ENCODE results near the gene AGAP2.
A peak's percentile ranks its signal among the peaks of the same experiment; 100 is the strongest.
"Not testable (repeated sequence)": the region's sequence is repeated elsewhere in the genome, so short reads cannot be mapped to it uniquely, and the experiment has no call there.

AGAP2 gene

DNA sequence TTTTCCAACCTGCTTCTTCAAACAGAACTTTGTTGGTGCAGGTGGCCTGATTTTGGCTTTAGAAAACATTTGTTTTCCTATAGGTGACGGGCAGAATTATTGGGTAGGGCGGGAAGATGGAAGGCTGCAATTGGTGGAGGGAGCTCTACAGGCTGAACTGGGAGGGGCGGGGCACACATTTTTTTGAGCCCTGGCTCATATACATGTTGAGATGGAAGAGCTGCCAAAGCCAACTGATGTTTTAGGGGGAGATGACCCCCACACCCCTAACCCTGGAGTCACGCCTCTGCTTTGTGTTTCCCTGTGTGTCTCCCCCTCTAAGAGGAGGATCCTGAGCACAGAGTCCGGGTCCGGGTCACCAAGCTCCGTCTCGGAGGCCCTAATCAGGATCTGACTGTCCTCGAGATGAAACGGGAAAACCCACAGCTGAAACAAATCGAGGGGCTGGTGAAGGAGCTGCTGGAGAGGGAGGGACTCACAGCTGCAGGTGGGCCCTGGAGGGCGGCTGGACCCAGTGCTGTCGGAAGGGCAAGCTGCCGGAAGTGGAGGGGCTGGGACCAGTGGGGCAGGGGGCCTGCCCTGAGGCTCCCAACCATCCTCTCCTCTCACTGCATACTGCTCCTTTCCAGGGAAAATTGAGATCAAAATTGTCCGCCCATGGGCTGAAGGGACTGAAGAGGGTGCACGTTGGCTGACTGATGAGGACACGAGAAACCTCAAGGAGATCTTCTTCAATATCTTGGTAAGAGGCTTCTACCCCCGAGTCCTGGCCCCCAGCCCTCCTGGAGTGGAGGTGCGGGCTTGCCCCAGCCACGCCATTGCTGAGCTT, 18.6 kb downstream of the AGAP2 start:
- peak; percentile 26 for DNase-seq (ENCODE audit: low spot score)
- TF ChIP-seq, protein P1, sequence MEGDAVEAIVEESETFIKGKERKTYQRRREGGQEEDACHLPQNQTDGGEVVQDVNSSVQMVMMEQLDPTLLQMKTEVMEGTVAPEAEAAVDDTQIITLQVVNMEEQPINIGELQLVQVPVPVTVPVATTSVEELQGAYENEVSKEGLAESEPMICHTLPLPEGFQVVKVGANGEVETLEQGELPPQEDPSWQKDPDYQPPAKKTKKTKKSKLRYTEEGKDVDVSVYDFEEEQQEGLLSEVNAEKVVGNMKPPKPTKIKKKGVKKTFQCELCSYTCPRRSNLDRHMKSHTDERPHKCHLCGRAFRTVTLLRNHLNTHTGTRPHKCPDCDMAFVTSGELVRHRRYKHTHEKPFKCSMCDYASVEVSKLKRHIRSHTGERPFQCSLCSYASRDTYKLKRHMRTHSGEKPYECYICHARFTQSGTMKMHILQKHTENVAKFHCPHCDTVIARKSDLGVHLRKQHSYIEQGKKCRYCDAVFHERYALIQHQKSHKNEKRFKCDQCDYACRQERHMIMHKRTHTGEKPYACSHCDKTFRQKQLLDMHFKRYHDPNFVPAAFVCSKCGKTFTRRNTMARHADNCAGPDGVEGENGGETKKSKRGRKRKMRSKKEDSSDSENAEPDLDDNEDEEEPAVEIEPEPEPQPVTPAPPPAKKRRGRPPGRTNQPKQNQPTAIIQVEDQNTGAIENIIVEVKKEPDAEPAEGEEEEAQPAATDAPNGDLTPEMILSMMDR (IDR thresholded peaks at IDR 0.05; ENCODE audit: borderline replicate concordance, control extremely low read depth, extremely low read depth, insufficient read depth, missing control alignments): no peak
- in situ Hi-C loops (cut with MboI; ENCODE audit: low sequenced_read_pairs, unreplicated experiment): no loop called here

DNA sequence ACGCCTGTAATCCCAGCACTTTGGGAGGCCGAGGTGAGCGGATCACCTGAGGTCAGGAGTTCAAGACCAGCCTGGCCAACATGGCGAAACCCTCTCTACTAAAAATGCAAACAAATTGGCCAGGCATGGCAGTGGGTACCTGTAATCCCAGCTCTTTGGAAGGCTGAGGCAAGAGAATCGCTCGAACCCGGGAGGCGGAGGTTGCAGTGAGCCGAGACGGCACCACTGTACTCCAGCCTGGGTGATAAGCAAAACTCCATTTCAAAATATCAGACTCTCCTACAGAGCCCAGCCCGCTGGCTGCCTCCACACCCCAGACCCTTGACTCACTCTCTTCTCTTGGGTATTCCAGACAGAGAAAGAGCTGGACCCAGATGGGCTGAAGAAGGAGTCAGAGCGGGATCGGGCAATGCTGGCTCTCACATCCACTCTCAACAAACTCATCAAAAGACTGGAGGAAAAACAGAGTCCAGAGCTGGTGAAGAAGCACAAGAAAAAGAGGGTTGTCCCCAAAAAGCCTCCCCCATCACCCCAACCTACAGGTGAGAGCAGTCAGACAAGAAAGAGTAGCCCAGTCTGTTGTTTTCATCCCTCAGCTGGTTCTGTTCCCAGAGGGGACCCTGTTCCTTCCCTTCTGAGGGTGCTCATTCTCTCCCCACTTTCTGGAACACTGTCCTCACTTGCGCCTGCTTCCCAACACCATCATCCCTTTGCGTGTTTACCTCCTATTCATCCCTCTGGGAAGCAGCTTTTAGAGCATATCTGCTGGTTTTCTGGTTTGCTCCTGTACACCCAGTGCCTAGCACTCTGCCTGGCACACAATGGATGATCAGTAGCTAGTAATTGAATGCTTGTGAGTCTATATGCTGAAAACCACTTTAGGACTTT, 19.7 kb downstream of the AGAP2 start:
- in situ Hi-C loops (cut with MboI; ENCODE audit: low sequenced_read_pairs, unreplicated experiment): no loop called here
- TF ChIP-seq, protein P1 (IDR thresholded peaks at IDR 0.05; ENCODE audit: borderline replicate concordance, control extremely low read depth, extremely low read depth, insufficient read depth, missing control alignments): no peak
- DNase-seq (ENCODE audit: low spot score): peak; percentile 14

DNA sequence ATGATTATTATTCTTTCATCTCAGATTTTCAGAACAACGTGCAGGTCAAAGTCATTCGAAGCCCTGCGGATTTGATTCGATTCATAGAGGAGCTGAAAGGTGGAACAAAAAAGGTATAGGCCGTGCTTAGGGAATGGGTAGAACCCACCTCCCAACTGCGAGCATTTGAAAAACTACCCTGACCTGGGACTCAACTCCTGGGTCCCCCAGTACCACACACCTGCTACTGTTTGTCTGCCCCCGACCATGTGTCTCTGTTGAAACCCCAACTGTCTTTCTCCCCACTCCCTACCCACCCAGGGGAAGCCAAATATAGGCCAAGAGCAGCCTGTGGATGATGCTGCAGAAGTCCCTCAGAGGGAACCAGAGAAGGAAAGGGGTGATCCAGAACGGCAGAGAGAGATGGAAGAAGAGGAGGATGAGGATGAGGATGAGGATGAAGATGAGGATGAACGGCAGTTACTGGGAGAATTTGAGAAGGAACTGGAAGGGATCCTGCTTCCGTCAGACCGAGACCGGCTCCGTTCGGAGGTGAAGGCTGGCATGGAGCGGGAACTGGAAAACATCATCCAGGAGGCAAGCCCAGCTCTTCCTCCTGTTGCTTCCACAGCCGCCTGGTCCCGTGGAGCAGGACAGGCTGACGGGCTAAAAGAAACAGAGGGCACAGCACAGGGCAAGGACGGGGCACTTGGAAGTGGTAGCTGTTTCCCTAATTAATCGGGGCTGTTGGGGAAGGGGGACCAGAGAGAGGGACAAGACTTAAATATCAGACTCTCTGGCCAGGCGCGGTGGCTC, 20.5 kb downstream of the AGAP2 start:
- in situ Hi-C loops (cut with MboI; ENCODE audit: low sequenced_read_pairs, unreplicated experiment): no loop called here
- TF ChIP-seq, protein P1 (IDR thresholded peaks at IDR 0.05; ENCODE audit: borderline replicate concordance, control extremely low read depth, extremely low read depth, insufficient read depth, missing control alignments): no peak
- no peak for DNase-seq (ENCODE audit: low spot score)

DNA sequence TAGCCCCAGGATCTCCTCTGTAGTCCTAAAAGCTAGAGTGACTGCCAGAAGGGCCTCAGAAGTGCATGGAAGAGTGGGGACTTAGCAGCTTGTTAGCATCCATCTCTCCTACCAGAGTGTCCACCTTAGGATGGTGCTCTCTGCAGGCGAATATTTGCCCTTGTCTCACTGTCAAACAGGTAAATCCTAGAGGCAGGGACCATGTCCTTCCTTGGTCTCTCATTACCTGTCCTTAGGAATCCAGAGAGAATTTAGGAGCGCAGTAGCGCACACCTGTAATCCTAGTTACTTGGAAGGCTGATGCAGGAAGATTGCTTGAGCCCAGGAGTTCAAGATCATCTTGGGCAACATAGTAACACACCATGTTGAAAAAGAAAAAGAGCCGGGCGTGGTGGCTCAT, 21.4 kb downstream of the AGAP2 start:
- in situ Hi-C loops (cut with MboI; ENCODE audit: low sequenced_read_pairs, unreplicated experiment): no loop called here
- TF ChIP-seq, protein P1 (IDR thresholded peaks at IDR 0.05; ENCODE audit: borderline replicate concordance, control extremely low read depth, extremely low read depth, insufficient read depth, missing control alignments): no peak
- no peak for DNase-seq (ENCODE audit: low spot score)

DNA sequence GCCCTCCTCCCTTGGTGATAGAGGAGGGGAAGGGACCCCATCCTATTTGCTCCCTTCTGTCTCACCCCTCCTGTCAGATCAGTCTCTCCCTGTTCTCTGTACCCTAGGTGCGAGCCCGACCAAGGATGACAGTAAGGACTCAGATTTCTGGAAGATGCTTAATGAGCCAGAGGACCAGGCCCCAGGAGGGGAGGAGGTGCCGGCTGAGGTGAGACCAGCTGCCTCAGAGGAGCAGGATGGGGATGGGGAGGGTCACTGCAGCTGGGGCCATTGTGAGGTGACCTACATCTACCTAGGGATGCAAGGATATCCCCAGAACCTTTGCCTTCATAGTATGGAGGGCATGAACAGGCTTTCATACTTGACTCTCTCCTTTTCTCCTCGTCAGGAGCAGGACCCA, 22.2 kb downstream of the AGAP2 start:
- TF ChIP-seq, protein P1 (IDR thresholded peaks at IDR 0.05; ENCODE audit: borderline replicate concordance, control extremely low read depth, extremely low read depth, insufficient read depth, missing control alignments): no peak
- DNase-seq (ENCODE audit: low spot score): peak; percentile 9
- in situ Hi-C loops (cut with MboI; ENCODE audit: low sequenced_read_pairs, unreplicated experiment): no loop called here

DNA sequence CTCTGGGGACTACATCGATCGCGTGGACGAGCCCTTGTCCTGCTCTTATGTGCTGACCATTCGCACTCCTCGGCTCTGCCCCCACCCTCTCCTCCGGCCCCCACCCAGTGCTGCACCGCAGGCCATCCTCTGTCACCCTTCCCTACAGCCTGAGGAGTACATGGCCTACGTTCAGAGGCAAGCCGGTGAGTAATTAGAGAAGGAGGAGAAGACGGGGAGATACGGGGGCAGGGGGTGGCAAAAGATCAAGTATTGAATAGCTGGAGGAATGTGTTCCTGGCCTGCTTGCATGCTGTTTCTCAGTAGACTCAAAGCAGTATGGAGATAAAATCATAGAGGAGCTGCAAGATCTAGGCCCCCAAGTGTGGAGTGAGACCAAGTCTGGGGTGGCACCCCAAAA, 22.8 kb downstream of the AGAP2 start:
- TF ChIP-seq, protein P1 (IDR thresholded peaks at IDR 0.05; ENCODE audit: borderline replicate concordance, control extremely low read depth, extremely low read depth, insufficient read depth, missing control alignments): no peak
- in situ Hi-C loops (cut with MboI; ENCODE audit: low sequenced_read_pairs, unreplicated experiment): no loop called here
- DNase-seq (ENCODE audit: low spot score): no peak

DNA sequence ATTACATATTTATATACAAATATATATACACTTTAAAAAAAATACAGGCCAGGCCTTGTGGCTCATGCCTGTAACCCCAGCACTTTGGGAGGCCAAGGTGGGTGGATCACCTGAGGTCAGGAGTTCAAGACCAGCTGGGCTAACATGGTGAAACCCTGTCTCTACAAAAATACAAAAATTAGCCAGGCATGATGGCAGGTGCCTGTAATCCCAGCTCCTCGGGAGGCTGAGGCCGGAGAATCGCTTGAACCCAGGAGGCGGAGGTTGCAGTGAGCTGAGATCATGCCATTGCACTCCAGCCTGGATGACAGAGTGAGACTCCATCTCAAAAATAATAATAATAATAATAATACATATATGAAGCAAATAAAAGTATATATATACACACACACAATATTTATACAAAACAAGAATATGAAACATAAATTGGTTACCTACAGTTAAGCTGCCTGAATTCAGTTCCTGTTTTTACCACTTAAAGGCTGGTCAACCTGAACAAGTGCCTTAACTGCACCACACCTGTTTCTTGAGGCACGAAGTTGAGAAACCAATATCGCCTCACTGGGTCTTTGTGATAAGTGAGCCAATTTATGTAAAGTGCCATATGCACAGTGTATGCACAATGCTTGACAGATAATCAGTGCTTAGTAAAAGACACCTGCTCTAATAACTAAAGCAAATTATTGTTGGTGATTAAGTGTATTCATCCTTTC, 23.4 kb downstream of the AGAP2 start:
- in situ Hi-C loops (cut with MboI; ENCODE audit: low sequenced_read_pairs, unreplicated experiment); DNase-seq (ENCODE audit: low spot score): not testable (repeated sequence)

Data from GM13976 (cell line).